HG02852 (cell line): Measurements from ENCODE around the gene ZNF497.
"Not testable (repeated sequence)": the region's sequence is repeated elsewhere in the genome, so short reads cannot be mapped to it uniquely, and the experiment has no call there.

Experiments used
- ATAC-seq: cut with Tn5 transposase; IDR thresholded peaks from one replicate; pipeline ENCODE4 v1.9.1; 2021; ENCODE audit warnings: mild to moderate bottlenecking, moderate library complexity; ENCODE audit not compliant: unreplicated experiment

The ZNF497 gene

GRCh38 chr19:58350001-58350861, 12.3 kb downstream of the ZNF497 start:
- ATAC-seq: no peak

DNA sequence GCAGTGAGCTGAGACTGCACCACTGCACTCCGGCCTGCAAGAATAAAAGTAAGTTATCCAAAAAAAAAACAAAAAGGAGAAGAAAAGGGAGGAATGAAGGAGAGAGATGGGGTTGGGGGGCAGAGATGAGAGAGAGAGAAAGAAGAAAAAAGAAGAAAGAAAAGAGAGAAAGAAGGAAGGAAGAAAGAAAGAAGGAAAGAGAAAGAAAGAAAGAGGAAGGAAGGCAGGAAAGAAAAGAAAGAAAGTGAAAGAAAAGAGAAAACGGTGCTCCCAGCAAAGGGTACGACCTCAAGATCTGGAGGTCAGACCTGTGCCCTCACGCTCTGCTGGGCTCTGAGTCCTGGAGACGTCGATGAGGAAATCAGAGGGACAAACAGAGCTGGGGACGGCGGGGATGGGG, 13.0 kb downstream of the ZNF497 start:
- ATAC-seq: no peak

- ATAC-seq: not testable (repeated sequence)
Measured at GRCh38 chr19:58348080-58348479, 14.5 kb downstream of the ZNF497 start.

- ATAC-seq: peak; percentile 81
Measured at GRCh38 chr19:58346961-58347929, 15.3 kb downstream of the ZNF497 start.

GRCh38 chr19:58345558-58345957, 17.0 kb downstream of the ZNF497 start:
- no peak for ATAC-seq

- no peak for ATAC-seq
Measured at GRCh38 chr19:58338825-58339558, 23.6 kb downstream of the ZNF497 start.

DNA sequence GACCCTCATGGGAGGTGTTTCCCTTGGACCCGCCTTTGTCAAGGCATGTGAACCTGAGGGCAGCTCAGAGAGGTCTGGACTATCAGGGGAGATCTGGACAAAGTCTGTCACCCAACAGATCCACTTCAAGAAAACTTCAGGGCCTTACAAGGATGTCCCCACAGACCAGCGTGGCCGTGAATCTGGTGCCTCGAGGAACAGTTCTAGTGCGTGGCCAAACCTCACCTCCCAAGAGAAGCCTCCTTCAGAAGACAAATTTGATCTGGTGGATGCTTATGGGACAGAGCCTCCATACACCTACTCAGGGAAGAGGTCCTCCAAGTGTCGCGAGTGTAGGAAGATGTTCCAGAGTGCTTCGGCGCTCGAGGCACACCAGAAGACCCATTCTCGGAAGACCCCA, 24.2 kb downstream of the ZNF497 start:
- ATAC-seq: no peak

GRCh38 chr19:58336820-58337219, 25.7 kb downstream of the ZNF497 start:
- ATAC-seq: no peak

GRCh38 chr19:58336216-58336615, 26.3 kb downstream of the ZNF497 start:
- no peak for ATAC-seq

DNA sequence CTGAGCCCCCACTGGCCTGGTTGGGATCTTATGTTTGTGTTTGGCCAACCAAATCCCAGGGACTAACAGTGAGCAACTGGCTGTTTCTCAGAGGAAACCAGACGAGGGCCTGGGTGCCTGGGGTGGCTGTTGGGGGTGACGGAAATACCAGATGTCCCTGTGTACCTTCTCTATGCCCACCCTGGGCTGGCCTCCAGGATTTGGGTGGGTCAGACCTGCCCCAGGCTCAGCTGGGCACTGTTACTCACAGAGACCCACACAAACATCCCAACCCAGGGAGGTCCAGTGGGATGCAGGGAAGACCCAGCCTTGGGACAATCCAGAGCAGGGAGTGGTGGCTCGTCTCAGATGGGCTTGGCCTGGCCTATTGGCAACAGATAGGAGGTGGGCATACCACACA, 26.9 kb downstream of the ZNF497 start:
- ATAC-seq: no peak

GRCh38 chr19:58334691-58335249, 27.8 kb downstream of the ZNF497 start:
- ATAC-seq: no peak

DNA sequence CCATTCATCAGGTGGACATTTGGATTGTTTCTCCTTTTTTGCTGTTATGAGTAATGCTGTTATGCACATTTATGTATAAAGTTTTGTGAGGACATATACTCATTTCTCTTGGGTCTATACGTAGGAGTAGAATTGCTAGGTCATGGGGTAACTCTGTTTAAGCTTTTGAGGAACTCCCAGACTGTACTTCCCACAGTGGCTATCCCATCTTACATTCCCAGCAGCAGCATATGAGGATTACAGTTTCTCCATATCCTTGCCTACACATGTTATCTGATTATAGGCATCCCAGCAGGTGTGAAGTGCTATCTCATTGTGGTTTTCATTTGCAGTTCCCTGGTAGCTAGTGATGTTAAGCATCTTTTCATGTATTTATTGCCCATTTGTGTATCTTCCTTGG, 29.9 kb downstream of the ZNF497 start:
- ATAC-seq: no peak

DNA sequence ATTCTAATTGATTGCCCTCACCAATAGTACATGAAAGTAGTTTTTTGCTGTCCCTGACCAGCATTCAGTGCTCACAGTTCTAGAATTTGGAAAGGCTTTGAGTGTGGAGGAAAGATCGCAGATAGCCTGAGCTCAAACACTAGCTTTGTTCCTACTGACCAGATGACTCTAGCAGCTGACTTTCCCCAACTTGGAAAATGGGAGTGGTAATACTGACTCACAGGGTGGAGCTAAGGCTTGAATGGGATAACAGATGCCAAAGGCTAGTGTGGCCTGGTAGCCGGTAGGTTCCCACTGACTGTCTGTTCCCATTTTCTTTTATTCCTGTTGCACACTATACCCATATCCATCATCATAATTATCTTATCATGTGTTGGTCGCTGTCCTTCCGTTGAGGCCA, 32.1 kb downstream of the ZNF497 start:
- ATAC-seq: no peak

- ATAC-seq: no peak
Measured at GRCh38 chr19:58328999-58329398, 33.6 kb downstream of the ZNF497 start.

- peak; percentile 79 for ATAC-seq
Measured at GRCh38 chr19:58326914-58327726, 35.4 kb downstream of the ZNF497 start, which contains the start of gene ZSCAN22. ZSCAN22 (plus strand) TSS chr19:58326994; CDS start chr19:58334803, 7,809 bp downstream.

DNA sequence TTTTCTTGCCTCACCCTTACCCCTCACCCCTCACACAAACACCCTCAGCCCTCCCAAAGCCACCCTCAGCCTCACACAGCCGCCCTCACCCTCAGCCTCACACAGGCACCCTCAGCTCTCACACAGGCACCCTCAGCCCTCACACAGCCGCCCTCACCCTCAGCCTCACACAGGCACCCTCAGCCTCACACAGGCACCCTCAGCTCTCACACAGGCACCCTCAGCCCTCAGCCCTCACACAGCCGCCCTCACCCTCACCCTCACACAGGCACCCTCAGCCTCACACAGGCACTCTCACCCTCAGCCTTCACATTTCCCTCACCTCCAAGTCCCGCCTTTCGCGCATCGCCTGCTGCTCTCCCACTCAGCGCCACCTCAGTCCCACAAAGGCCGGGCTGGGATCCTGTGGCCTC, 36.0 kb downstream of the ZNF497 start:
- no peak for ATAC-seq

- ATAC-seq: no peak
Measured at GRCh38 chr19:58325311-58326022, 37.1 kb downstream of the ZNF497 start.

DNA sequence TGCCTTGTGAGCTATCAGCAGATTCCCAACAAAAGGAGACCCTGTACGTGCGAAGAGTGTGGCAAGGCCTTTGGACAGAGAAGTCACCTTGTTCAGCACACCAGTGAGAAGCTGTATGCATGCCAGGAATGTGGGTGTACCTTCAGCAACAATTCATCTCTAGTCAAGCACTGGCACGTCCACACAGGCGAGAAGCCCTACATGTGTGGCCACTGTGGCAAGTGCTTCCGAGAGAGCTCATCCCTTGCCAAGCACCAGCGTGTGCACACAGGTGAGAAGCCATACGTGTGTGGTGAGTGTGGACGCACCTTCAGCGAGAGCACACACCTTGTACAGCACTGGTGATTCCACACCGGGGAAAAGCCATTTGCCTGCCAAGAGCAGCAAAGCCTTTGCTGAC, 43.3 kb downstream of the ZNF497 start:
- no peak for ATAC-seq

- no peak for ATAC-seq
Measured at GRCh38 chr19:58318297-58318696, 44.3 kb downstream of the ZNF497 start.
